Prostate gland (tissue), 2 donors: Measurements from ENCODE around the gene LYRM4. TPM values are rescaled to one million over a fixed set of nuclear protein-coding genes. Genes with fewer than 3 reads are reported as not detected.

ENCODE experiments used
- DNase-seq: peaks from one replicate; pipeline ENCODE4 v3.0.0-alpha.2; 2019; ENCODE audit warnings: low spot score
- H3K27ac ChIP-seq, 2 donors: fragments of 200-600 bp; sonication (generic); 2 replicates each; pipeline ENCODE4 v1.5.1; 2017 to 2019
- H3K27me3 ChIP-seq: fragments of 200-600 bp; sonication (generic); replicated peaks from 2 replicates; pipeline ENCODE4 v1.5.1; 2019; ENCODE audit not compliant: insufficient read depth
- H3K36me3 ChIP-seq, 2 donors: fragments of 200-600 bp; sonication (generic); 1 replicate in 1 of 2; 2 replicates in 1 of 2; pipeline versions ENCODE4 v1.5.1 to v1.8.1; 2017 to 2019
- H3K4me1 ChIP-seq: fragments of 200-600 bp; sonication (generic); replicated peaks from 2 replicates; pipeline ENCODE4 v1.5.1; 2019
- H3K4me3 ChIP-seq, 2 donors: fragments of 200-600 bp; sonication (generic); 2 replicates each; pipeline ENCODE4 v1.5.1; 2017 to 2019
- H3K9me3 ChIP-seq: fragments of 200-600 bp; sonication (generic); 2 replicates; pipeline ENCODE4 v1.5.1; 2017
- POLR2A ChIP-seq: fragments of 450-650 bp; IDR thresholded peaks from one replicate; pipeline ENCODE4 v1.6.1; 2016; ENCODE audit warnings: antibody characterized with exemption, mild to moderate bottlenecking
- POLR2AphosphoS5 ChIP-seq: sonication (generic); formaldehyde crosslinking; IDR thresholded peaks from one replicate; pipeline ENCODE4 v1.6.1; 2017; ENCODE audit warnings: antibody characterized with exemption
- WGBS: methylation state at CpG from one replicate; pipeline ENCODE4 v1.1.5; 2018; 5-methylcytosine and 5-hydroxymethylcytosine counted together
- intact Hi-C: fragments of 100-400 bp; cut with DNase I; formaldehyde crosslinking; loops from one replicate; pipeline ENCODE4 v1.14.2; 2022
- total RNA-seq, 2 donors: library from RNA; depleted of rRNA; stranded (reverse); fragments of >200 nt; gene quantifications; one replicate each; pipeline ENCODE4 v1.1.0, GENCODE V29; 2016
- TF ChIP-seq, protein P1 (sequence below), 4 experiments: fragments of 200-600 bp in 2 of 4; fragments of 450-650 bp in 2 of 4; sonication (generic) in 2 of 4; IDR thresholded peaks; 1 replicate in 3 of 4; 2 replicates in 1 of 4; pipeline ENCODE4 v1.5.1; 2016 to 2019; ENCODE audit warnings: antibody characterized with exemption in 4 of 4, mild to moderate bottlenecking in 2 of 4, moderate library complexity in 2 of 4

The LYRM4 gene
- total RNA-seq, 2 donors from 2014 or later: 21.4 to 23.7 TPM

DNA sequence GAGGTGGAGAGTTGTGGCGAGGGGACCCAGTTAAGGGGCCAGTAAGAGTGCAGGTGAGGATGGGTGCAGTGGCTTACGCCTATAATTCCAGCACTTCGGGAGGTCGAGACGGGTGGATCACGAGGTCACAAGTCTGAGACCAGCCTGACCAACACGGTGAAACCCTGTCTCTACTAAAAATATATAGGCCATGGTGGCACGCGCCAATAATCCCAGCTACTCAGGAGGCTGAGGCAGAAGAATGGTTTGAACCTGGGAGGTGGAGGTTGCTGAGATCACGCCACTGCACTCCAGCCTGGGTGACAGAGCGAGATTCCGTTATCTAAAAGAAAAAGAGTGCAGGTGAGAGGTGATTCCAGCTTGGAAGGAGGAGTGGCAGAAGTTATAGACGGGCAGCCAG, 147.7 kb downstream of the LYRM4 start:
- WGBS: 97% methylated on average over 13 of the region's 13 CpGs
- intact Hi-C loops: no loop called here
- DNase-seq: no peak
- no peaks in the 10 kb centered on the region for H3K4me1 ChIP-seq
- no peaks in the 10 kb centered on the region for H3K27me3 ChIP-seq
- no peaks in the 10 kb centered on the region for H3K9me3 ChIP-seq
- no peaks in the 10 kb centered on the region for H3K36me3 ChIP-seq
- no peak overlapping the region for H3K27ac ChIP-seq
- H3K4me3 ChIP-seq: no peak overlapping the region
- no peak for TF ChIP-seq POLR2AphosphoS5
- TF ChIP-seq, protein P1, sequence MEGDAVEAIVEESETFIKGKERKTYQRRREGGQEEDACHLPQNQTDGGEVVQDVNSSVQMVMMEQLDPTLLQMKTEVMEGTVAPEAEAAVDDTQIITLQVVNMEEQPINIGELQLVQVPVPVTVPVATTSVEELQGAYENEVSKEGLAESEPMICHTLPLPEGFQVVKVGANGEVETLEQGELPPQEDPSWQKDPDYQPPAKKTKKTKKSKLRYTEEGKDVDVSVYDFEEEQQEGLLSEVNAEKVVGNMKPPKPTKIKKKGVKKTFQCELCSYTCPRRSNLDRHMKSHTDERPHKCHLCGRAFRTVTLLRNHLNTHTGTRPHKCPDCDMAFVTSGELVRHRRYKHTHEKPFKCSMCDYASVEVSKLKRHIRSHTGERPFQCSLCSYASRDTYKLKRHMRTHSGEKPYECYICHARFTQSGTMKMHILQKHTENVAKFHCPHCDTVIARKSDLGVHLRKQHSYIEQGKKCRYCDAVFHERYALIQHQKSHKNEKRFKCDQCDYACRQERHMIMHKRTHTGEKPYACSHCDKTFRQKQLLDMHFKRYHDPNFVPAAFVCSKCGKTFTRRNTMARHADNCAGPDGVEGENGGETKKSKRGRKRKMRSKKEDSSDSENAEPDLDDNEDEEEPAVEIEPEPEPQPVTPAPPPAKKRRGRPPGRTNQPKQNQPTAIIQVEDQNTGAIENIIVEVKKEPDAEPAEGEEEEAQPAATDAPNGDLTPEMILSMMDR (IDR thresholded peaks at IDR 0.05): no peak
- TF ChIP-seq POLR2A: no peak

DNA sequence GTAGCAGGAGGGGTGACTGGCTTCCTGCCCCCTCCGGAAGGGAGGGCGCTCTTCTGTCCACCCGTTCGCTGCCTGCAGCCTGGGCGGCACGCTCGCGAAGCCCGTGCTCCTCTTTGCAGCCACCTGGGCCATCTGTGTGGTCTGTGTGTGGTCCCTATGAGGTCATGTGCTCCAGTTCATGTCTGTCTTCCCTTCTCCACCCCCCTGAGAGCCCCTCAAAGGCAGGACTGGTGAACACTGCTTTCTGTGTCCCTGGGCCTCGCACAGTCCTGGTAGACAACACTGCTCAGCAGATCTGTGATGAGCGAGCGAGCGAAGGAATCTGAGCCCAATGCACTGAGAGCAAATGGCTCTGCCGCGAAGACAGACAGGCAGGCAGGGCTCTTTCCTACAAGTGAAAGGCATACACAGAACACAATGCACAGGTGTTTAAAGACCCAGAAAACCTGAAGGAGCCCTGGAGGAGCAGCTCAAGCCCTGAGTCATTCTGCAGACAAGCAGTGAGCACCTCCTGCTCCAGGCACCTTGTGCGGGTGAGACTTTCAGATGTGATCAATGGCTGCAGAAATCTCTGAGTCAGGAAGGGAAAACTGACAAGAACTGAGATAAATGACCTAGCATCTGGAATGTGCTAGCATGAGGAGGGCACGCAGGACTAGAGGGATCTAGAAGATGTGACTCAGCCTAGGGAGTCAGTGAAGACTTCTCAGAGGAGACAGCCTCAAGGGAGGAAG, 148.5 kb downstream of the LYRM4 start:
- Histone ChIP-seq H3K4me1 (no peaks in the 10 kb centered on the region), H3K4me3 (no peak overlapping the region), H3K27ac (no peak overlapping the region), H3K9me3 (no peaks in the 10 kb centered on the region), H3K27me3 (no peaks in the 10 kb centered on the region), H3K36me3 (no peaks in the 10 kb centered on the region)
- intact Hi-C loops: no loop called here
- 75% methylated on average over 17 of the region's 17 CpGs for WGBS
- TF ChIP-seq POLR2AphosphoS5 (no peak), POLR2A (no peak)
- TF ChIP-seq, protein P1 (IDR thresholded peaks at IDR 0.05): no peak
- DNase-seq: no peak

DNA sequence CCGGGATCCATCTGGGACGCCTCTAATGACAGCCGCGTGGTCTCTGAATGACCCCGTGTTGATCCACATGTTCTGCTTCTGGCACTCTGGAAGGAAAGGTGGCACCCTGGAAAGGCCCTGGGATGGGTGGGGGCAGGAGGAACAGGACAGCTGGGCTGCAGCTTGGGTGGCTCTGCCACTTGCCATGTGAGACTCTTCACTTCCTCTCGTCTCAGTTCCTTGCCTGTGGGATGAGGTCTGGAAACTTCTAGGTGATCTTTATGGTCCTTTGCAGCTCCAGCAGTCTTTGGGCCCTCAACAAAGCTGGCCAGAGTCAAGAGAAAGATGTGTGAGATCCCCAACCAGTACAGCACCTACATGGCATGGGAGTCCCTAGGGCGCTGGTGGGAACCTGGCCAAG, 149.1 kb downstream of the LYRM4 start:
- H3K36me3 ChIP-seq: no peaks in the 10 kb centered on the region
- no peaks in the 10 kb centered on the region for H3K27me3 ChIP-seq
- intact Hi-C loops: no loop called here
- no peak overlapping the region for H3K4me3 ChIP-seq
- no peaks in the 10 kb centered on the region for H3K9me3 ChIP-seq
- no peaks in the 10 kb centered on the region for H3K4me1 ChIP-seq
- no peak for DNase-seq
- H3K27ac ChIP-seq: no peak overlapping the region
- TF ChIP-seq POLR2AphosphoS5: no peak
- no peak for TF ChIP-seq POLR2A
- TF ChIP-seq, protein P1 (IDR thresholded peaks at IDR 0.05): no peak
- 94% methylated on average over 7 of the region's 7 CpGs for WGBS

DNA sequence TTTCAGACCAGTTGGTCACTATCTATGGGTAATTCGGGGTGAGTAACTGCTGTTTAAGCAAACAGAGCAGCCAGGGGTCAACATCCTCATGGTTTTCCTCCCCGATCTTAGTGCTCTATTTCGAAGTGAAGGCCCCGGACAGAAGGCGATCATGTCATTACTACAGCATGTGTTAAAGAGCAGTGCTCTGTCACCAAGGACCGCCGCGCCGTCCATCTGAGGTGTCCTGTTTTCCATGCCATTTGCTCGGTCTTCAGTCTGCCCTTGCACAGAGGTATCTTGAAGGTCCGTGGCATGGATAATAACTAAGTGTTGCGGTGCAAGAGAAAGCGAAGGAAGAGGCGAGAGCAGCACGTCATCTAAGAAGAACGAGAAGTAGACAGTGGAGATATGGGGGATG, 150.5 kb downstream of the LYRM4 start:
- WGBS: 92% methylated on average over 16 of the region's 16 CpGs
- Histone ChIP-seq H3K4me3 (no peak overlapping the region), H3K27ac (no peak overlapping the region), H3K9me3 (no peaks in the 10 kb centered on the region), H3K4me1 (no peaks in the 10 kb centered on the region), H3K27me3 (no peaks in the 10 kb centered on the region), H3K36me3 (no peaks in the 10 kb centered on the region)
- intact Hi-C loops: no loop called here
- no peak for DNase-seq
- no peak for TF ChIP-seq POLR2A
- TF ChIP-seq, protein P1 (IDR thresholded peaks at IDR 0.05): no peak
- TF ChIP-seq POLR2AphosphoS5: no peak

DNA sequence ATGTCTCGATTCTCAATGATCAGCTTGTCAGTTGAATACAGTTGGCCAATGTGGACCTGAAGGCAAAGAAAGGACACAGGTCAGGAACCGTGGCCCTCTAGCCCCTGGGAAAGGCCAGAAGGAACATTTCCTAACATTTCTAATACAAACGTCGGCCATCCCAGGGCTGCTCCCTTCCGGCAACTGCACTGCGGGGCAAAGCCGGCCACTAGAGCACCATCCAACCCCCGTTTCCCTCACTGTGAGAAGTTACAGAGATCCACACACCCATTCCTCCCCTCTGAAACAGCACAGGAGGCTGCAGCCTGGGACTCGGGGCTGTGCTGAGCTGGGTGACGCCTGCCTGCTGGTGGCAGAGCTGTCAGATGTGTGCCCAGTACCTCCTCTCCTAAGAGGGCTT, 151.3 kb downstream of the LYRM4 start:
- intact Hi-C loops: no loop called here
- H3K27ac ChIP-seq: no peak overlapping the region
- WGBS: 94% methylated on average over 10 of the region's 10 CpGs
- no peaks in the 10 kb centered on the region for H3K36me3 ChIP-seq
- TF ChIP-seq POLR2AphosphoS5 (no peak), POLR2A (no peak)
- TF ChIP-seq, protein P1 (IDR thresholded peaks at IDR 0.05): no peak
- no peak for DNase-seq
- no peaks in the 10 kb centered on the region for H3K27me3 ChIP-seq
- H3K9me3 ChIP-seq: no peaks in the 10 kb centered on the region
- H3K4me3 ChIP-seq: no peak overlapping the region
- H3K4me1 ChIP-seq: no peaks in the 10 kb centered on the region
